IMR-90 (cell line): ENCODE measurements around the gene ZC3H14. TPM values are rescaled to one million over a fixed set of nuclear protein-coding genes. Genes with fewer than 3 reads are reported as not detected.

Experiments used
- ATAC-seq: fragments of 200-7000 bp; cut with Tn5 transposase; 2 replicates; pipeline ENCODE4 v1.9.1; 2020; ENCODE audit warnings: low read depth, mild to moderate bottlenecking, moderate library complexity
- BruUV-seq: library from RNA; stranded (reverse); fragments of 400-500 nt; replicated peaks from 2 replicates; lab custom pipeline; 2021; lab: Mats Ljungman, UMichigan
- CTCF ChIA-PET: fragments of 300-600 bp; formaldehyde crosslinking; extraction: SDS; loops from one replicate; lab custom pipeline; 2021; ENCODE audit warnings: antibody characterized with exemption; lab: Yijun Ruan, JAX
- POLR2A ChIA-PET: fragments of 300-600 bp; sonication (Branson Sonifier 250); formaldehyde crosslinking; loops from one replicate; lab custom pipeline; 2022; ENCODE audit warnings: antibody characterized with exemption; ENCODE audit not compliant: unreplicated experiment; lab: Charles Lee
- DNase-seq: peaks from one replicate; pipeline ENCODE4 v3.0.0; 2013
- H2AFZ ChIP-seq: replicated peaks from 2 replicates; pipeline ENCODE3; 2013; ENCODE audit warnings: low read length, mild to moderate bottlenecking; ENCODE audit not compliant: poor library complexity
- H2AK5ac ChIP-seq: 2 replicates; pipeline ENCODE4 v1.6.1; 2013; ENCODE audit warnings: low read depth, low read length, inconsistent platforms
- H2AK9ac ChIP-seq: replicated peaks from 2 replicates; pipeline ENCODE3; 2013; ENCODE audit warnings: mild to moderate bottlenecking, low read depth, low read length, moderate library complexity; ENCODE audit not compliant: poor library complexity
- H2BK120ac ChIP-seq: 2 replicates; pipeline ENCODE4 v1.6.1; 2013; ENCODE audit warnings: low read depth, low read length, inconsistent platforms
- H2BK15ac ChIP-seq: 3 replicates; pipeline ENCODE4 v1.6.1; 2013; ENCODE audit warnings: low read depth, low read length, inconsistent platforms
- H2BK20ac ChIP-seq: 2 replicates; pipeline ENCODE4 v1.6.1; 2013; ENCODE audit warnings: low read depth, mild to moderate bottlenecking, inconsistent platforms, low read length, moderate library complexity
- H2BK5ac ChIP-seq: 2 replicates; pipeline ENCODE4 v1.6.1; 2013; ENCODE audit warnings: mild to moderate bottlenecking, low read depth, low read length, inconsistent platforms; ENCODE audit not compliant: poor library complexity, severe bottlenecking
- H3K14ac ChIP-seq: replicated peaks from 2 replicates; pipeline ENCODE4 v1.6.1; 2013; ENCODE audit warnings: low read depth, low read length, inconsistent platforms
- H3K18ac ChIP-seq: 2 replicates; pipeline ENCODE4 v1.6.1; 2013; ENCODE audit warnings: low read depth, low read length, control low read depth
- H3K23ac ChIP-seq: 2 replicates; pipeline ENCODE4 v1.6.1; 2013; ENCODE audit warnings: low read depth, low read length, inconsistent platforms
- H3K27ac ChIP-seq: 2 replicates; pipeline ENCODE4 v1.5.1; 2013; ENCODE audit warnings: mild to moderate bottlenecking, control low read depth, low read length; ENCODE audit not compliant: insufficient read depth
- H3K27me3 ChIP-seq: 2 replicates; pipeline ENCODE4 v1.6.1; 2013; ENCODE audit warnings: low read length; ENCODE audit not compliant: control insufficient read depth, insufficient read depth
- H3K36me3 ChIP-seq: 2 replicates; pipeline ENCODE4 v1.6.1; 2013; ENCODE audit warnings: low read length, mixed read lengths; ENCODE audit not compliant: control insufficient read depth, insufficient read depth
- H3K4ac ChIP-seq: 2 replicates; pipeline ENCODE4 v1.6.1; 2013; ENCODE audit warnings: low read depth, low read length, inconsistent platforms
- H3K4me1 ChIP-seq: 2 replicates; pipeline ENCODE4 v1.6.1; 2013; ENCODE audit warnings: low read length, mixed read lengths; ENCODE audit not compliant: control insufficient read depth, insufficient read depth
- H3K4me2 ChIP-seq: 2 replicates; pipeline ENCODE4 v1.6.1; 2013; ENCODE audit warnings: low read depth, mild to moderate bottlenecking, control low read depth, low read length, moderate library complexity
- H3K4me3 ChIP-seq: 2 replicates; pipeline ENCODE4 v1.5.1; 2013; ENCODE audit warnings: low read depth, mild to moderate bottlenecking, control low read depth, low read length, moderate library complexity; ENCODE audit not compliant: insufficient read depth
- H3K56ac ChIP-seq: 2 replicates; pipeline ENCODE4 v1.6.1; 2013; ENCODE audit warnings: low read length, inconsistent platforms; ENCODE audit not compliant: insufficient read depth; ENCODE audit errors: extremely low read depth
- H3K79me1 ChIP-seq, 2 experiments: 2 replicates each; pipeline ENCODE4 v1.6.1; 2013; ENCODE audit warnings: low read length in 2 of 2, inconsistent platforms in 1 of 2, low read depth in 1 of 2
- H3K9ac ChIP-seq: 2 replicates; pipeline ENCODE4 v1.6.1; 2013; ENCODE audit warnings: low read depth, low read length, control low read depth
- H3K9me1 ChIP-seq: 2 replicates; pipeline ENCODE4 v1.6.1; 2013; ENCODE audit warnings: low read length, inconsistent platforms; ENCODE audit not compliant: insufficient read depth
- H3K9me3 ChIP-seq: 2 replicates; pipeline ENCODE4 v1.6.1; 2013; ENCODE audit warnings: low read length; ENCODE audit not compliant: control insufficient read depth, insufficient read depth
- H4K20me1 ChIP-seq: 2 replicates; pipeline ENCODE4 v1.6.1; 2013; ENCODE audit warnings: low read length, inconsistent platforms; ENCODE audit not compliant: insufficient read depth
- H4K5ac ChIP-seq: 2 replicates; pipeline ENCODE4 v1.6.1; 2013; ENCODE audit warnings: mild to moderate bottlenecking, low read depth, low read length, control low read depth
- H4K8ac ChIP-seq, 2 experiments: 2 replicates each; pipeline ENCODE4 v1.6.1; 2013; ENCODE audit warnings: low read depth in 2 of 2, low read length in 2 of 2, control low read depth in 1 of 2, inconsistent platforms in 1 of 2
- H4K91ac ChIP-seq: 2 replicates; pipeline ENCODE4 v1.6.1; 2013; ENCODE audit warnings: low read depth, low read length, inconsistent platforms; ENCODE audit not compliant: insufficient read depth
- CEBPB ChIP-seq: IDR thresholded peaks from 2 replicates; pipeline ENCODE4 v1.6.1; 2012; ENCODE audit warnings: low read depth, low read length, improper control_type of control experiment
- CTCF ChIP-seq: conservative IDR thresholded peaks from 2 replicates; pipeline ENCODE4 v1.5.1; 2012; ENCODE audit warnings: mild to moderate bottlenecking, low read depth, low read length, improper control_type of control experiment
- MAFK ChIP-seq: IDR thresholded peaks from 2 replicates; pipeline ENCODE4 v1.6.1; 2012; ENCODE audit warnings: low read depth, low read length, improper control_type of control experiment
- POLR2A ChIP-seq: IDR thresholded peaks from 2 replicates; pipeline ENCODE4 v1.6.1; 2012; ENCODE audit warnings: mild to moderate bottlenecking, low read depth, low read length
- WGBS, 2 experiments: methylation state at CpG; one replicate each; pipeline versions ENCODE4 v1.1.5 to v1.1.7; 2013; ENCODE audit warnings: missing lambda C conversion rate in 2 of 2; ENCODE audit not compliant: insufficient read length in 1 of 2; ENCODE audit errors: extremely low coverage in 2 of 2; 5-methylcytosine and 5-hydroxymethylcytosine counted together
- dilution Hi-C: fragments of 300-500 bp; cut with HindIII; formaldehyde crosslinking; loops from one replicate; pipeline ENCODE4 v1.14.3; 2018; ENCODE audit warnings: low sequenced_read_pairs; ENCODE audit not compliant: unreplicated experiment
- in situ Hi-C: fragments of 300-500 bp; cut with MboI; formaldehyde crosslinking; loops from 3 replicates; pipeline ENCODE4 v1.14.3; 2019; ENCODE audit warnings: low sequenced_read_pairs, inconsistent platforms, mixed read lengths
- intact Hi-C: fragments of 100-400 bp; cut with micrococcal nuclease; formaldehyde crosslinking; loops from 2 replicates; pipeline ENCODE4 v1.10.0; 2022
- polyA plus RNA-seq, 3 experiments: library from polyadenylated mRNA; depleted of rRNA; stranded (reverse); fragments of >200 nt; gene quantifications; 2 replicates each; pipeline ENCODE4 v1.2.3, GENCODE V29; 2012; ENCODE audit warnings: low replicate concordance in 1 of 3
- total RNA-seq: library from RNA; depleted of rRNA; stranded (reverse); fragments of >200 nt; gene quantifications from 2 replicates; pipeline ENCODE4 v1.2.3, GENCODE V29; 2012
- TF ChIP-seq, protein P1 (sequence below): fragments of 150-350 bp; IDR thresholded peaks from 2 replicates; pipeline ENCODE4 v1.6.1; 2017; ENCODE audit warnings: mild to moderate bottlenecking, antibody characterized with exemption, low read length, low read depth

Gene ZC3H14
- total and polyA plus RNA-seq, 2 of the 4 experiments (the other 2 are of a cell fraction): 72.5 to 111 TPM

DNA sequence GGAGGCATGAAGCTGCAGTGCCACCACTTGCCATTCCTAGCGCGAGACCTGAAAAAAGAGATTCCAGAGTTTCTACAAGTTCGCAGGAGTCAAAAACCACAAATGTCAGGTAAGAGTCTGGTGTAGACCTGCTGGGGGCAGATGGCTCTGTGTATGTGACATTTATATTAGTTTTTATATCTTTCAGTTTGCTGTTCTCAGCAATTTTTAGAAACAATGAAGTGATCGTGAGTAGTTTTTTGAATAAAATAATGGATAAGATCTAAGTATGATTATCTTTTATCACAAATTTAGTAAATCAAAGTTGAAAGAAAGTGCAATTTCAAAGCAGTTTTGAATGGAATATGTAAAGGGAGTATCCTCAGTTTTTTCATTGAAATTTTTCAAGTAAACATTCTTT is 9.3 kb downstream of the ZC3H14 start:
- no peak overlapping the region for H2BK5ac ChIP-seq
- no peak overlapping the region for H2AK9ac ChIP-seq
- H2AFZ ChIP-seq: no peak overlapping the region
- no peak overlapping the region for H3K18ac ChIP-seq
- in situ Hi-C loops (no loop called here), dilution Hi-C loops (no loop called here), intact Hi-C loops (no loop called here)
- no peaks in the 10 kb centered on the region for H3K27me3 ChIP-seq
- no peaks in the 10 kb centered on the region for H4K20me1 ChIP-seq
- peaks cover 48% of the 10 kb centered on the region for H3K36me3 ChIP-seq
- DNase-seq (no peak), ATAC-seq (no peak)
- H3K9ac ChIP-seq: no peak overlapping the region
- WGBS, 2 experiments: no CpG with 5 or more reads among the region's 4 CpGs
- no peaks in the 10 kb centered on the region for H3K9me1 ChIP-seq
- no peak overlapping the region for H3K27ac ChIP-seq
- ChIA-PET CTCF (no interaction called here), POLR2A (no interaction called here)
- no peak overlapping the region for H4K8ac ChIP-seq
- no peak overlapping the region for H3K4me2 ChIP-seq
- H3K56ac ChIP-seq: no peak overlapping the region
- H2BK15ac ChIP-seq: no peak overlapping the region
- no peak overlapping the region for H3K4ac ChIP-seq
- TF ChIP-seq CTCF (no peak), POLR2A (no peak), MAFK (peak; percentile 66), CEBPB (no peak)
- TF ChIP-seq, protein P1, sequence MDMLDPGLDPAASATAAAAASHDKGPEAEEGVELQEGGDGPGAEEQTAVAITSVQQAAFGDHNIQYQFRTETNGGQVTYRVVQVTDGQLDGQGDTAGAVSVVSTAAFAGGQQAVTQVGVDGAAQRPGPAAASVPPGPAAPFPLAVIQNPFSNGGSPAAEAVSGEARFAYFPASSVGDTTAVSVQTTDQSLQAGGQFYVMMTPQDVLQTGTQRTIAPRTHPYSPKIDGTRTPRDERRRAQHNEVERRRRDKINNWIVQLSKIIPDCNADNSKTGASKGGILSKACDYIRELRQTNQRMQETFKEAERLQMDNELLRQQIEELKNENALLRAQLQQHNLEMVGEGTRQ: no peak
- no peak overlapping the region for H4K91ac ChIP-seq
- no peak overlapping the region for H3K23ac ChIP-seq
- H3K4me3 ChIP-seq: no peak overlapping the region
- no peaks in the 10 kb centered on the region for H3K4me1 ChIP-seq
- no peak overlapping the region for H2AK5ac ChIP-seq
- H3K79me1 ChIP-seq: peaks cover 20 to 21% of the 10 kb centered on the region in 2 experiments
- no TSS peak for BruUV-seq
- no peak overlapping the region for H2BK20ac ChIP-seq
- H3K14ac ChIP-seq: no peak overlapping the region
- no peaks in the 10 kb centered on the region for H3K9me3 ChIP-seq
- no peak overlapping the region for H2BK120ac ChIP-seq
- H4K5ac ChIP-seq: no peak overlapping the region
